Prostate gland (tissue), 2 donors: ENCODE results near the gene KCNN4. TPM values are rescaled to one million over a fixed set of nuclear protein-coding genes. Genes with fewer than 3 reads are reported as not detected.
A peak's percentile ranks its signal among the peaks of the same experiment; 100 is the strongest.

Source experiments
- DNase-seq: peaks from one replicate; pipeline ENCODE4 v3.0.0-alpha.2; 2019; ENCODE audit warnings: low spot score
- H3K27ac ChIP-seq, 2 donors: fragments of 200-600 bp; sonication (generic); 2 replicates each; pipeline ENCODE4 v1.5.1; 2017 to 2019
- H3K27me3 ChIP-seq: fragments of 200-600 bp; sonication (generic); replicated peaks from 2 replicates; pipeline ENCODE4 v1.5.1; 2019; ENCODE audit not compliant: insufficient read depth
- H3K36me3 ChIP-seq, 2 donors: fragments of 200-600 bp; sonication (generic); 1 replicate in 1 of 2; 2 replicates in 1 of 2; pipeline versions ENCODE4 v1.5.1 to v1.8.1; 2017 to 2019
- H3K4me1 ChIP-seq: fragments of 200-600 bp; sonication (generic); replicated peaks from 2 replicates; pipeline ENCODE4 v1.5.1; 2019
- H3K4me3 ChIP-seq, 2 donors: fragments of 200-600 bp; sonication (generic); 2 replicates each; pipeline ENCODE4 v1.5.1; 2017 to 2019
- H3K9me3 ChIP-seq: fragments of 200-600 bp; sonication (generic); 2 replicates; pipeline ENCODE4 v1.5.1; 2017
- CTCF ChIP-seq, 4 experiments: fragments of 200-600 bp in 2 of 4; fragments of 450-650 bp in 2 of 4; sonication (generic) in 2 of 4; IDR thresholded peaks; 1 replicate in 3 of 4; 2 replicates in 1 of 4; pipeline ENCODE4 v1.5.1; 2016 to 2019; ENCODE audit warnings: antibody characterized with exemption in 4 of 4, mild to moderate bottlenecking in 2 of 4, moderate library complexity in 2 of 4
- POLR2A ChIP-seq: fragments of 450-650 bp; IDR thresholded peaks from one replicate; pipeline ENCODE4 v1.6.1; 2016; ENCODE audit warnings: antibody characterized with exemption, mild to moderate bottlenecking
- POLR2AphosphoS5 ChIP-seq: sonication (generic); formaldehyde crosslinking; IDR thresholded peaks from one replicate; pipeline ENCODE4 v1.6.1; 2017; ENCODE audit warnings: antibody characterized with exemption
- WGBS: methylation state at CpG from one replicate; pipeline ENCODE4 v1.1.5; 2018; 5-methylcytosine and 5-hydroxymethylcytosine counted together
- intact Hi-C: fragments of 100-400 bp; cut with DNase I; formaldehyde crosslinking; loops from one replicate; pipeline ENCODE4 v1.14.2; 2022
- total RNA-seq, 2 donors: library from RNA; depleted of rRNA; stranded (reverse); fragments of >200 nt; gene quantifications; one replicate each; pipeline ENCODE4 v1.1.0, GENCODE V29; 2016

Gene KCNN4
- total RNA-seq, 2 donors from 2014 or later, result 65.1 to 86.1 TPM

- DNase-seq, result no peak
- no peak overlapping the region for H3K27ac ChIP-seq
- H3K9me3 ChIP-seq, result no peaks in the 10 kb centered on the region
- H3K36me3 ChIP-seq, result no peaks in the 10 kb centered on the region
- TF ChIP-seq CTCF (IDR thresholded peaks at IDR 0.05) (no peak), POLR2AphosphoS5 (no peak), POLR2A (no peak)
- intact Hi-C loops, result no loop called here
- no peak overlapping the region for H3K4me3 ChIP-seq
- no peaks in the 10 kb centered on the region for H3K27me3 ChIP-seq
- 32% methylated on average over 2 of the region's 2 CpGs for WGBS
- H3K4me1 ChIP-seq, result no peaks in the 10 kb centered on the region
Observed at GRCh38 chr19:43804432-43804831, 23.7 kb upstream of the KCNN4 start.

- H3K9me3 ChIP-seq, result no peaks in the 10 kb centered on the region
- H3K27ac ChIP-seq, result no peak within 1 kb of the TSS
- H3K4me3 ChIP-seq, result no peak within 1 kb of the TSS
- DNase-seq, result no peak
- intact Hi-C loops, result no loop called here
- WGBS, result 59% methylated on average over 12 of the region's 12 CpGs
- no peaks in the 10 kb centered on the region for H3K27me3 ChIP-seq
- H3K4me1 ChIP-seq, result no peaks in the 10 kb centered on the region
- no peak for TF ChIP-seq POLR2A
- TF ChIP-seq POLR2AphosphoS5, result no peak
- no peak for TF ChIP-seq CTCF (IDR thresholded peaks at IDR 0.05)
- H3K36me3 ChIP-seq, result no peaks in the 10 kb centered on the region
Observed at GRCh38 chr19:43802216-43802951, 21.6 kb upstream of the KCNN4 start, which contains the start of gene LYPD5. Gene LYPD5 (minus strand): TSS chr19:43802447. CDS start chr19:43802380, 67 bp downstream.

GRCh38 chr19:43799502-43800142 lies 18.8 kb upstream of the KCNN4 start:
- H3K9me3 ChIP-seq, result no peaks in the 10 kb centered on the region

GRCh38 chr19:43798546-43799409 lies 18.0 kb upstream of the KCNN4 start:
- Histone ChIP-seq H3K9me3 (no peaks in the 10 kb centered on the region), H3K27ac (peak overlapping the region; percentile 47 to 51), H3K4me3 (peak overlapping the region; percentile 33 to 42), H3K27me3 (no peaks in the 10 kb centered on the region), H3K4me1 (no peaks in the 10 kb centered on the region), H3K36me3 (no peaks in the 10 kb centered on the region)
- 29% methylated on average over 27 of the region's 70 CpGs for WGBS
- intact Hi-C loops, result no loop called here
- TF ChIP-seq POLR2AphosphoS5, result peak; percentile 71
- no peak for TF ChIP-seq CTCF (IDR thresholded peaks at IDR 0.05)
- TF ChIP-seq POLR2A, result peak; percentile 85
- peak; percentile 74 for DNase-seq

More at GRCh38 chr19:43799502-43800142, 18.8 kb upstream of the KCNN4 start:
- intact Hi-C loops, result no loop called here
- H3K27me3 ChIP-seq, result no peaks in the 10 kb centered on the region
- no peak overlapping the region for H3K4me3 ChIP-seq
- H3K36me3 ChIP-seq, result no peaks in the 10 kb centered on the region
- TF ChIP-seq POLR2A (no peak), POLR2AphosphoS5 (no peak), CTCF (IDR thresholded peaks at IDR 0.05) (no peak)
- H3K27ac ChIP-seq, result no peak overlapping the region
- no peaks in the 10 kb centered on the region for H3K4me1 ChIP-seq
- no peak for DNase-seq
- 53% methylated on average over 6 of the region's 6 CpGs for WGBS
